H1 (cell line): ENCODE results near the gene CXXC5. TPM values are rescaled to one million over a fixed set of nuclear protein-coding genes. Genes with fewer than 3 reads are reported as not detected.

Experiments used
- CTCF ChIA-PET: fragments of 300-600 bp; sonication (Branson Sonifier 250); formaldehyde crosslinking; loops from one replicate; lab custom pipeline; 2021; ENCODE audit not compliant: partially characterized antibody; lab: Charles Lee
- POLR2A ChIA-PET: fragments of 300-600 bp; sonication (Branson Sonifier 250); formaldehyde crosslinking; loops from one replicate; lab custom pipeline; 2021; ENCODE audit warnings: inconsistent platforms; ENCODE audit not compliant: partially characterized antibody; lab: Charles Lee
- DNase-seq, 2 experiments: peaks; one replicate each; pipeline versions ENCODE4 v3.0.0 to v3.0.0-alpha.2; 2010 to 2022; ENCODE audit warnings: low spot score in 2 of 2, low read depth in 1 of 2, mixed read lengths in 1 of 2
- FAIRE-seq: peaks from 2 replicates; lab custom pipeline; 2011; peaks lifted over from hg19 to GRCh38; lab: Jason Lieb, UNC
- H2AFZ ChIP-seq: 2 replicates; pipeline ENCODE4 v1.8.1; 2012; ENCODE audit warnings: low read length, inconsistent platforms
- H2AK5ac ChIP-seq: 2 replicates; pipeline ENCODE4 v1.6.1; 2013; ENCODE audit warnings: low read depth, low read length
- H2BK120ac ChIP-seq: replicated peaks from 2 replicates; pipeline ENCODE3; 2013; ENCODE audit warnings: low read depth, low read length, inconsistent platforms
- H2BK12ac ChIP-seq: 2 replicates; pipeline ENCODE4 v1.6.1; 2013; ENCODE audit warnings: low read depth, low read length
- H2BK15ac ChIP-seq: 2 replicates; pipeline ENCODE4 v1.6.1; 2013; ENCODE audit warnings: low read length
- H2BK20ac ChIP-seq: 2 replicates; pipeline ENCODE4 v1.6.1; 2013; ENCODE audit warnings: low read length
- H2BK5ac ChIP-seq: 2 replicates; pipeline ENCODE4 v1.6.1; 2013; ENCODE audit warnings: low read depth, low read length
- H3K14ac ChIP-seq: 2 replicates; pipeline ENCODE4 v1.6.1; 2013; ENCODE audit warnings: inconsistent platforms; ENCODE audit not compliant: insufficient read length
- H3K18ac ChIP-seq: 2 replicates; pipeline ENCODE4 v1.6.1; 2013; ENCODE audit warnings: low read length; ENCODE audit errors: extremely low read depth
- H3K23ac ChIP-seq: 2 replicates; pipeline ENCODE4 v1.6.1; 2013; ENCODE audit warnings: inconsistent platforms; ENCODE audit not compliant: insufficient read length
- H3K23me2 ChIP-seq: 2 replicates; pipeline ENCODE4 v1.6.1; 2013; ENCODE audit warnings: low read depth, low read length
- H3K27ac ChIP-seq: 2 replicates; pipeline ENCODE4 v1.6.1; 2011; ENCODE audit warnings: low read depth, low read length, inconsistent platforms
- H3K27me3 ChIP-seq, 4 experiments: replicated peaks in 1 of 4; 1 replicate in 1 of 4; 2 replicates in 3 of 4; pipeline versions ENCODE4 v1.6.1 to v1.8.1; 2011 to 2013; ENCODE audit warnings: low read length in 3 of 4, mild to moderate bottlenecking in 3 of 4, inconsistent platforms in 2 of 4, mixed read lengths in 2 of 4, moderate library complexity in 1 of 4; ENCODE audit not compliant: control insufficient read depth in 3 of 4, insufficient read depth in 3 of 4; ENCODE audit errors: extremely low read depth in 1 of 4
- H3K36me3 ChIP-seq, 4 experiments: 2 replicates each; pipeline versions ENCODE4 v1.6.1 to v1.8.1; 2011 to 2013; ENCODE audit warnings: mild to moderate bottlenecking in 4 of 4, low read length in 3 of 4, moderate library complexity in 2 of 4, control low read depth in 1 of 4, inconsistent platforms in 1 of 4; ENCODE audit not compliant: insufficient read depth in 4 of 4, control insufficient read depth in 2 of 4
- H3K4ac ChIP-seq: replicated peaks from 2 replicates; pipeline ENCODE3; 2013; ENCODE audit warnings: low read length, low read depth, mixed read lengths, inconsistent platforms; ENCODE audit not compliant: insufficient read length
- H3K4me1 ChIP-seq, 4 experiments: replicated peaks in 1 of 4; 1 replicate in 1 of 4; 2 replicates in 3 of 4; pipeline versions ENCODE4 v1.6.1 to v1.8.1; 2011 to 2013; ENCODE audit warnings: low read length in 3 of 4, inconsistent platforms in 2 of 4, mixed read lengths in 1 of 4; ENCODE audit not compliant: insufficient read depth in 4 of 4, control insufficient read depth in 3 of 4
- H3K4me2 ChIP-seq, 2 experiments: 2 replicates each; pipeline versions ENCODE4 v1.6.1 to v1.8.1; 2011 to 2013; ENCODE audit warnings: low read depth in 2 of 2, low read length in 2 of 2, control low read depth in 1 of 2, inconsistent platforms in 1 of 2, mild to moderate bottlenecking in 1 of 2; ENCODE audit not compliant: insufficient read depth in 1 of 2
- H3K4me3 ChIP-seq, 4 experiments: fragments of 200-600, 300-600 bp in 1 of 4; sonication (generic), shearing (Covaris generic), sonication (Bioruptor Twin) in 1 of 4; 2 replicates each; pipeline versions ENCODE4 v1.5.1 to v1.8.1; 2011 to 2016; ENCODE audit warnings: low read length in 4 of 4, low read depth in 3 of 4, control low read depth in 2 of 4, inconsistent platforms in 2 of 4, mild to moderate bottlenecking in 2 of 4, mixed read lengths in 1 of 4, moderate library complexity in 1 of 4; ENCODE audit not compliant: insufficient read depth in 2 of 4; ENCODE audit errors: extremely low read depth in 1 of 4
- H3K56ac ChIP-seq: replicated peaks from 2 replicates; pipeline ENCODE3; 2013; ENCODE audit warnings: low read depth, mild to moderate bottlenecking, mixed read lengths, low read length, inconsistent platforms; ENCODE audit not compliant: insufficient read length
- H3K79me1 ChIP-seq: 2 replicates; pipeline ENCODE4 v1.6.1; 2013; ENCODE audit warnings: low read depth, low read length, control low read depth
- H3K79me2 ChIP-seq, 2 experiments: 2 replicates each; pipeline versions ENCODE4 v1.6.1 to v1.8.1; 2012 to 2013; ENCODE audit warnings: low read length in 2 of 2, mild to moderate bottlenecking in 2 of 2, inconsistent platforms in 1 of 2; ENCODE audit not compliant: insufficient read depth in 2 of 2, control insufficient read depth in 1 of 2
- H3K9ac ChIP-seq, 4 experiments: replicated peaks in 1 of 4; 1 replicate in 1 of 4; 2 replicates in 3 of 4; pipeline versions ENCODE4 v1.6.1 to v1.8.1; 2011 to 2013; ENCODE audit warnings: low read depth in 3 of 4, low read length in 3 of 4, control low read depth in 2 of 4, mild to moderate bottlenecking in 2 of 4, moderate library complexity in 2 of 4, inconsistent platforms in 1 of 4; ENCODE audit errors: extremely low read depth in 1 of 4
- H3K9me3 ChIP-seq, 2 experiments: 2 replicates each; pipeline versions ENCODE4 v1.6.1 to v1.8.1; 2012 to 2013; ENCODE audit warnings: mild to moderate bottlenecking in 2 of 2, moderate library complexity in 2 of 2, control low read depth in 1 of 2, inconsistent platforms in 1 of 2, low read depth in 1 of 2, low read length in 1 of 2, mixed read lengths in 1 of 2; ENCODE audit not compliant: insufficient read depth in 2 of 2
- H4K20me1 ChIP-seq, 2 experiments: replicated peaks in 1 of 2; 2 replicates each; pipeline versions ENCODE3 to v1.8.1; 2011 to 2013; ENCODE audit warnings: inconsistent platforms in 2 of 2, low read length in 2 of 2, mild to moderate bottlenecking in 1 of 2; ENCODE audit not compliant: insufficient read depth in 2 of 2, control insufficient read depth in 1 of 2
- H4K5ac ChIP-seq: 2 replicates; pipeline ENCODE4 v1.6.1; 2013; ENCODE audit warnings: low read length, low read depth, mixed read lengths, inconsistent platforms; ENCODE audit not compliant: insufficient read length
- H4K8ac ChIP-seq: 2 replicates; pipeline ENCODE4 v1.8.0; 2013; ENCODE audit warnings: mild to moderate bottlenecking, moderate library complexity, low read length, inconsistent platforms; ENCODE audit not compliant: insufficient read depth; ENCODE audit errors: extremely low read depth
- H4K91ac ChIP-seq: replicated peaks from 2 replicates; pipeline ENCODE3; 2013; ENCODE audit warnings: low read length, mixed read lengths, inconsistent platforms; ENCODE audit not compliant: insufficient read length
- BRCA1 ChIP-seq: IDR thresholded peaks from 2 replicates; pipeline ENCODE4 v1.6.1; 2012; ENCODE audit warnings: low read depth, low read length, improper control_type of control experiment
- EGR1 ChIP-seq: IDR thresholded peaks from 2 replicates; pipeline ENCODE4 v1.6.1; 2011; ENCODE audit warnings: low read depth, low read length, borderline replicate concordance
- PHF8 ChIP-seq: fragments of 200-600 bp; sonication (generic); conservative IDR thresholded peaks from 2 replicates; pipeline ENCODE4 v1.7.1; 2012; ENCODE audit warnings: low read depth, mild to moderate bottlenecking, inconsistent platforms, low read length, moderate library complexity
- RBBP5 ChIP-seq: IDR thresholded peaks from 2 replicates; pipeline ENCODE4 v1.7.1; 2012; ENCODE audit warnings: low read depth, mild to moderate bottlenecking, inconsistent platforms, low read length, moderate library complexity, borderline replicate concordance
- RFX5 ChIP-seq: IDR thresholded peaks from 2 replicates; pipeline ENCODE4 v1.6.1; 2011; ENCODE audit warnings: low read depth, low read length, improper control_type of control experiment, borderline replicate concordance
- SP1 ChIP-seq: IDR thresholded peaks from 2 replicates; pipeline ENCODE4 v1.6.1; 2011; ENCODE audit warnings: low read depth, low read length
- WGBS, 2 experiments: shearing (Covaris generic) in 1 of 2; methylation state at CpG; one replicate each; pipeline versions ENCODE4 v1.1.6 to v1.1.7; 2013 to 2015; ENCODE audit warnings: low lambda C conversion rate in 2 of 2, mixed read lengths in 2 of 2, inconsistent platforms in 1 of 2, low coverage in 1 of 2, missing lambda C conversion rate in 1 of 2; ENCODE audit not compliant: insufficient replicate concordance in 2 of 2, insufficient coverage in 1 of 2, insufficient read length in 1 of 2; ENCODE audit errors: extremely low coverage in 1 of 2, missing lambda C conversion rate in 1 of 2; 5-methylcytosine and 5-hydroxymethylcytosine counted together
- polyA plus RNA-seq, 7 experiments: library from polyadenylated mRNA; depleted of rRNA in 3 of 7; stranded (reverse) in 5 of 7; unstranded in 2 of 7; fragments of >200 nt in 5 of 7; fragments of 200-250 nt in 2 of 7; gene quantifications; 1 replicate in 5 of 7; 2 replicates in 1 of 7; 4 replicates in 1 of 7; pipeline versions ENCODE4 v1.2.1 to v1.2.3, GENCODE V29; 2011 to 2013; ENCODE audit warnings: missing spikeins in 2 of 7, mixed read lengths in 2 of 7
- total RNA-seq: library from RNA; stranded (reverse); fragmentation: NEBNext Ultra II Directional; extraction: Animal tissue kit (Norgen Biotek cat#: 25700); gene quantifications from 2 replicates; pipeline ENCODE4 v1.2.1, GENCODE V29; 2021
- TF ChIP-seq, protein P1 (sequence below): IDR thresholded peaks from 2 replicates; pipeline ENCODE4 v1.6.1; 2011; ENCODE audit warnings: low read length, improper control_type of control experiment

CXXC5 gene
- total and polyA plus RNA-seq, 2 of the 8 experiments (the other 6 are each of a cell fraction or from before 2014, with no cell fraction given): 61.4 to 74.0 TPM

DNA sequence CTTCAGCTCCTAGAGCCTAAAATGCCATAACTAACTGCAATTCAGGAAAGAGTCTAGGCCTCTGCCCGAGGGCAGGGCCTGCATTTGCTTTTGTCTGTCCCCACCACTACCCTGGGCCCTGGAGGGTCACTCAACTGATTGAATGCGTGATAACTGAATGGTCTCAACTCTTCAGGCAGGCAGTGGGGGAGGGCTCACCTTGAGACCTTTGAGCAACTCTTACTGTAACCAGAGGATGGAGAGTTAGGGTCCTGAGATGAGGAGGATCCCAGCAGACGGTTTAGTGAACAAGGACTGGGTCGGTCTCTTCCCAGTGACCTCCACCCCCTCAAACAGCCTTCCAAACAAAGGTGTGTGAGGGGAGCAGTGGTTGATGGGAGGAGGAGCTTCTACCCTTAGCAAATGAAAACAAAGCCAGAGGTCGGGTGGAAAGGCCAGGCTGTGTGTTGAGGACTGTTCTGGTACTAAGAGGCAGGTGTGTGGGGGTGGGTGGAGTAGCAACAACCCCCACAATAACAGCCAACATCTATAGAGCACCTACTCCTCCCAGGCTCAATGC is 59.4 kb downstream of the CXXC5 start:
- Histone ChIP-seq H3K4me3 (peak overlapping the region in 1 of 4 experiments; percentile 79; a peak in 1 of 8 replicates), H3K4ac (no peak overlapping the region), H3K4me2 (peak overlapping the region; percentile 25 to 83; a peak in 3 of 4 replicates), H2BK5ac (peak overlapping the region; percentile 75; the same call in 1 of the 2 replicates), H4K20me1 (no peaks in the 10 kb centered on the region), H3K27ac (no peak overlapping the region), H3K4me1 (peaks cover 13 to 39% (median 27%) of the 10 kb centered on the region in 4 experiments), H2BK15ac (peak overlapping the region; percentile 36; the same call in 1 of the 2 replicates), H3K36me3 (no peaks in the 10 kb centered on the region), H2BK20ac (peak overlapping the region; percentile 84; the same call in 1 of the 2 replicates), H3K9me3 (no peaks in the 10 kb centered on the region), H2AFZ (peak overlapping the region; percentile 78; the same call in 1 of the 2 replicates), H4K8ac (no peak overlapping the region), H3K79me1 (no peaks in the 10 kb centered on the region), H3K23ac (no peak overlapping the region), H3K9ac (no peak overlapping the region), H3K23me2 (peaks cover 20% of the 10 kb centered on the region), H3K14ac (no peak overlapping the region), H2AK5ac (peak overlapping the region; percentile 4; the same call in 1 of the 2 replicates), H2BK12ac (peak overlapping the region; percentile 56; the same call in 1 of the 2 replicates), H4K5ac (no peak overlapping the region), H3K27me3 (peaks cover 0 to 6% (median 4%) of the 10 kb centered on the region in 4 experiments; a peak in 4 of 7 replicates), H2BK120ac (no peak overlapping the region), H3K56ac (no peak overlapping the region), H4K91ac (no peak overlapping the region), H3K18ac (no peak overlapping the region), H3K79me2 (no peaks in the 10 kb centered on the region)
- WGBS, 2 experiments: 47% methylated on average over 5 of the region's 5 CpGs; no CpG with 5 or more reads in 1 of the 2 experiments
- CTCF ChIA-PET: interaction anchor here (0.6 to 8.4 kb wide), 13 partner anchors 9 to 80 kb away, joined by 3 to 141 read pairs (median 5); no protein-coding TSS in a partner anchor
- TF ChIP-seq, protein P1, sequence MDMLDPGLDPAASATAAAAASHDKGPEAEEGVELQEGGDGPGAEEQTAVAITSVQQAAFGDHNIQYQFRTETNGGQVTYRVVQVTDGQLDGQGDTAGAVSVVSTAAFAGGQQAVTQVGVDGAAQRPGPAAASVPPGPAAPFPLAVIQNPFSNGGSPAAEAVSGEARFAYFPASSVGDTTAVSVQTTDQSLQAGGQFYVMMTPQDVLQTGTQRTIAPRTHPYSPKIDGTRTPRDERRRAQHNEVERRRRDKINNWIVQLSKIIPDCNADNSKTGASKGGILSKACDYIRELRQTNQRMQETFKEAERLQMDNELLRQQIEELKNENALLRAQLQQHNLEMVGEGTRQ: no peak
- peak; percentile 24; the same call in 1 of the 2 replicates for TF ChIP-seq SP1
- no peak for TF ChIP-seq BRCA1
- TF ChIP-seq RBBP5: no peak; the same call in 1 of the 2 replicates
- no peak for TF ChIP-seq PHF8
- TF ChIP-seq EGR1: peak; percentile 50; the same call in 1 of the 2 replicates
- no peak for TF ChIP-seq RFX5
- POLR2A ChIA-PET: interaction anchor here (1.1 to 7.7 kb wide), 13 partner anchors 9 to 71 kb away, joined by 3 to 136 read pairs (median 4); partner anchors contain the start of gene CXXC5
- FAIRE-seq (peak; percentile 65), DNase-seq (no peak)
